Peyer's patch (tissue), 4 donors: ENCODE results near the gene ZNF101.

ENCODE experiments used
- POLR2A ChIP-seq, 2 donors: fragments of 450-650 bp; IDR thresholded peaks; one replicate each; pipeline ENCODE4 v1.5.1; 2017; ENCODE audit warnings: antibody characterized with exemption in 2 of 2, mild to moderate bottlenecking in 2 of 2, moderate library complexity in 2 of 2
- TF ChIP-seq, protein P1 (sequence below), 6 experiments: fragments of 450-650 bp in 4 of 6; fragments of 200-600 bp in 2 of 6; sonication (generic) in 1 of 6; IDR thresholded peaks; one replicate each; pipeline ENCODE4 v1.5.1; 2017 to 2019; ENCODE audit warnings: antibody characterized with exemption in 6 of 6, mild to moderate bottlenecking in 3 of 6, moderate library complexity in 1 of 6

DNA sequence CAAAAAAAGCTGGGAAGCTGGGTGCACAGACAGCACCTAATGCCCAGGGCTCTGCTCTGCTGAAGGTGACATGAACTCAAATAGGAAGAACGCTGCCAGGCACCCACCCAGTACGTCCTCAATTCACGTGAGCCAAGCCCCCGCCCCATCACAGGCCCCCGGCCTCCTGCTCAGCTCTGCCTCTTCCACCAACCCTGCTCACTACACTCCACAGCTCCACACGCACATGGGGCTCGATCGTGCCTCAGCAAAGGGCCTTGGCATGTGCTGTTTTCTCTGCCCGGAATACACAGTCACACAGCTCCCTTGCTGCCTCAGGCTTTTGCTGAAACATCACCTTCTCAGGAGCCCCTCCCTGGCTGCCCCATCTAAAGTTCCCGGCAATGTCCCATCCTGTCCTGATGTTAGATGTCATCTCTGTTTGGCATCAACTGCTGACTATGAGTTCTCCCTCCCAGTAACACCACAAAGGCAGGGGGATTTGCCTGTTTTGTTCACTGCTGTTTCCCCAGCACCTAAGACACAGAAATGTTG, 7.4 kb upstream of the ZNF101 start:
- TF ChIP-seq, protein P1, sequence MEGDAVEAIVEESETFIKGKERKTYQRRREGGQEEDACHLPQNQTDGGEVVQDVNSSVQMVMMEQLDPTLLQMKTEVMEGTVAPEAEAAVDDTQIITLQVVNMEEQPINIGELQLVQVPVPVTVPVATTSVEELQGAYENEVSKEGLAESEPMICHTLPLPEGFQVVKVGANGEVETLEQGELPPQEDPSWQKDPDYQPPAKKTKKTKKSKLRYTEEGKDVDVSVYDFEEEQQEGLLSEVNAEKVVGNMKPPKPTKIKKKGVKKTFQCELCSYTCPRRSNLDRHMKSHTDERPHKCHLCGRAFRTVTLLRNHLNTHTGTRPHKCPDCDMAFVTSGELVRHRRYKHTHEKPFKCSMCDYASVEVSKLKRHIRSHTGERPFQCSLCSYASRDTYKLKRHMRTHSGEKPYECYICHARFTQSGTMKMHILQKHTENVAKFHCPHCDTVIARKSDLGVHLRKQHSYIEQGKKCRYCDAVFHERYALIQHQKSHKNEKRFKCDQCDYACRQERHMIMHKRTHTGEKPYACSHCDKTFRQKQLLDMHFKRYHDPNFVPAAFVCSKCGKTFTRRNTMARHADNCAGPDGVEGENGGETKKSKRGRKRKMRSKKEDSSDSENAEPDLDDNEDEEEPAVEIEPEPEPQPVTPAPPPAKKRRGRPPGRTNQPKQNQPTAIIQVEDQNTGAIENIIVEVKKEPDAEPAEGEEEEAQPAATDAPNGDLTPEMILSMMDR (IDR thresholded peaks at IDR 0.05): no peak
- no peak for TF ChIP-seq POLR2A (IDR thresholded peaks at IDR 0.05)
